ENCODE data around the gene SPOUT1.
A peak's percentile ranks its signal among the peaks of the same experiment; 100 is the strongest.

DNA sequence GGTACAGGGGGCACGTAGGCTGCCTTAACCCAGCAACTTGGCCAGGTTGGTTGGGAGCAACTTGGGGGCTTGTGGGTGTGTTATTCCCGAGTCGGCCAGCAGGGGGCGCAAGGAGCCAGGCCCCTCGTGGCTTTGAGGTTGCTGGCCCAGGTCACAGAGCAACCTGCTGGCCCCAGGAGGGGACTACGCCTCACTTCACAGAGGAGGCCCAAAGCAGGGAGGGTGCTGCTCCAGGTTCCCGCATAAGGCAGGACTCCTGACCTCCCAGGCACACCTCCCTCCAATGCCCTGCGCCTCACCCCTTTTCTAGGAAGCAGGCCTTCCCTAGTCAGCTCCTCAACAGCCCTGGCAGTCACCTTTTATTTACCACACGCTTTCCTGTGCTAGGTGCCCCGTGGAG is 34.1 kb upstream of the SPOUT1 start:
- TF ChIP-seq, protein P1, sequence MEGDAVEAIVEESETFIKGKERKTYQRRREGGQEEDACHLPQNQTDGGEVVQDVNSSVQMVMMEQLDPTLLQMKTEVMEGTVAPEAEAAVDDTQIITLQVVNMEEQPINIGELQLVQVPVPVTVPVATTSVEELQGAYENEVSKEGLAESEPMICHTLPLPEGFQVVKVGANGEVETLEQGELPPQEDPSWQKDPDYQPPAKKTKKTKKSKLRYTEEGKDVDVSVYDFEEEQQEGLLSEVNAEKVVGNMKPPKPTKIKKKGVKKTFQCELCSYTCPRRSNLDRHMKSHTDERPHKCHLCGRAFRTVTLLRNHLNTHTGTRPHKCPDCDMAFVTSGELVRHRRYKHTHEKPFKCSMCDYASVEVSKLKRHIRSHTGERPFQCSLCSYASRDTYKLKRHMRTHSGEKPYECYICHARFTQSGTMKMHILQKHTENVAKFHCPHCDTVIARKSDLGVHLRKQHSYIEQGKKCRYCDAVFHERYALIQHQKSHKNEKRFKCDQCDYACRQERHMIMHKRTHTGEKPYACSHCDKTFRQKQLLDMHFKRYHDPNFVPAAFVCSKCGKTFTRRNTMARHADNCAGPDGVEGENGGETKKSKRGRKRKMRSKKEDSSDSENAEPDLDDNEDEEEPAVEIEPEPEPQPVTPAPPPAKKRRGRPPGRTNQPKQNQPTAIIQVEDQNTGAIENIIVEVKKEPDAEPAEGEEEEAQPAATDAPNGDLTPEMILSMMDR (conservative IDR thresholded peaks at IDR 0.05; ENCODE audit: low read length), result peak; percentile 88
- TF ChIP-seq EZH2phosphoT487 (IDR thresholded peaks at IDR 0.05; ENCODE audit: borderline replicate concordance, low read depth, low read length), result no peak

All from OCI-LY7 (cell line).